ENCODE measurements around the gene IL24.
A peak's percentile ranks its signal among the peaks of the same experiment; 100 is the strongest.
"Not testable (repeated sequence)": the region's sequence is repeated elsewhere in the genome, so short reads cannot be mapped to it uniquely, and the experiment has no call there.

The IL24 gene, protein sequence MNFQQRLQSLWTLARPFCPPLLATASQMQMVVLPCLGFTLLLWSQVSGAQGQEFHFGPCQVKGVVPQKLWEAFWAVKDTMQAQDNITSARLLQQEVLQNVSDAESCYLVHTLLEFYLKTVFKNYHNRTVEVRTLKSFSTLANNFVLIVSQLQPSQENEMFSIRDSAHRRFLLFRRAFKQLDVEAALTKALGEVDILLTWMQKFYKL

DNA sequence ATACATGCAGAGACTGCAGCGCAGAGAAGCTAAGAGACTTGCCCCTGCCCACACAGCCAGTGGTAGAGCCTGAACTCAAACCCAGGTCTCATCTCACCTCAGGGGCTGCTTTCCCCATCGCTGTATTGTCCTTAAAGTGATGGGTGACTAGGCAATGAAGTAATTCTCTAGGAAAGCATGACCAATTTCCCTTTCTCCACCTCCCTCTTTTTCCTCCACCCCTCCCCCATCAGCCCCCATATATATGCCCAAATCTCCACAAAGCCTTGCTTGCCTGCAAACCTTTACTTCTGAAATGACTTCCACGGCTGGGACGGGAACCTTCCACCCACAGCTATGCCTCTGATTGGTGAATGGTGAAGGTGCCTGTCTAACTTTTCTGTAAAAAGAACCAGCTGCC lies at the start of gene IL24:
Gene IL24, plus strand, starts transcription at position 269 of the 400 bp plus-strand sequence. CDS start 390 bp downstream, outside the sequence.
- no peak for DNase-seq (ENCODE audit: low read depth)

- DNase-seq (ENCODE audit: low read depth), result no peak
Observed at GRCh38 chr1:206847946-206848345, 49.3 kb upstream of the IL24 start.

DNA sequence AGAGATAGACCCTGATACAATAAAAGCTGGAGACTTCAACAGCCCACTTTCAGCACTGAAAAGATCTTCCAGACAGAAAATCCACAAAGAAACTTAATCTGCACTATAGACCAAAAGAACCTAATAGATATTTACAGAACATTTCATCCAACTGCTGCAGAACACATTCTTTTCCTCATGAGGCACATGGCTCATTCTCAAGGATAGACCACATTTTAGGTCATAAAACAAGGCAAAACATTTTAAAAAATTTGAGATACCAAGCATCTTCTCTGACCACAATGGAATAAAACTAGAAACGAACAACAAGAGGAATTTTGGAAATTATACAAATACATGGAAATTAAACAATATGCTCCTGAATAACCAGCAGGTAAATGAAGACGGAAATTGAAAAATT lies 46.8 kb upstream of the IL24 start:
- peak; percentile 69 for DNase-seq (ENCODE audit: low read depth)

- peak; percentile 77 for DNase-seq (ENCODE audit: low read depth)
Observed at GRCh38 chr1:206851341-206852010, 45.8 kb upstream of the IL24 start.

- DNase-seq (ENCODE audit: low read depth), result not testable (repeated sequence)
Observed at GRCh38 chr1:206852662-206853061, 44.6 kb upstream of the IL24 start.

- not testable (repeated sequence) for DNase-seq (ENCODE audit: low read depth)
Observed at GRCh38 chr1:206853696-206854095, 43.5 kb upstream of the IL24 start.

GRCh38 chr1:206854401-206855129 lies 42.7 kb upstream of the IL24 start:
- DNase-seq (ENCODE audit: low read depth), result peak; percentile 33

DNA sequence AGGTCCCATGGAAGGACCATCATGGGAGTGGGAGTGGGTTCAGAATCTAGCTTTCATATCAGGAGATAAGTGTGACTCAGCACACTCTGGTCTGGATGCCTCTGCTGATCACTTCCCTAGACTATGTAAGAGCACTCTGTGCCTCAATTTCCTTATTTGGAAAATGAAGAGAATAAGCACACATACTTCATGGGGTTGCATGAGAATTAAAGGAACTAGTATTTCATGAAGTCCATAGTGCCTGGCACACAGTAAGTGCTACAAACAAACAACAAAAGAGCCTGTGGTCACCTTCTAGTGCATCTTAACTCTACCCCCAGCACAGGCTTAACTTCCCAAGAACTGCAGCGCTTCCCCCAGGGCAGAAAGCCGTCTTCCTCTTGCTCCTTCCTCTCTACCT lies 41.4 kb upstream of the IL24 start:
- DNase-seq (ENCODE audit: low read depth), result peak; percentile 22

GRCh38 chr1:206856674-206857464 lies 40.4 kb upstream of the IL24 start:
- DNase-seq (ENCODE audit: low read depth), result peak; percentile 19

- DNase-seq (ENCODE audit: low read depth), result no peak
Observed at GRCh38 chr1:206859082-206859521, 38.1 kb upstream of the IL24 start.

DNA sequence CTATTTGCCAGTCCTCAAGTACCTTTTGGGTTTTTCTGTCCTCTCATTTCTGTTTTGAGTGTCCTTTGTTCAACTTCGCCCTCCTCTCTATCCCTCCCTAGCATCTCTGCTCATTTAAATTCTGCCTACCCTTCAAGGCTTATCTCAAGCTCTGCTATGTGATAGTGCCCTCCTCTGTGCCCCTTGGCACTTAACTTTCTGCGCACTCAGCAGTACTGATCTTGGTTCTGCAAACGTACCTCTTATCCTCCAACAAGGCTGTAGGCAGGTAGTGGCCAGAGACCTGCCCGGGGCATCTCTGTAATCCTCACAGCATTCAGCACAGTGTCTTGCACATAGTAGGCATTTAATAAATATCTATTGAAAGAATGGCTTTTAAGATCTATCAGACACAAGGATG lies 37.1 kb upstream of the IL24 start:
- no peak for DNase-seq (ENCODE audit: low read depth)

- no peak for DNase-seq (ENCODE audit: low read depth)
Observed at GRCh38 chr1:206863266-206863665, 34.0 kb upstream of the IL24 start.

DNA sequence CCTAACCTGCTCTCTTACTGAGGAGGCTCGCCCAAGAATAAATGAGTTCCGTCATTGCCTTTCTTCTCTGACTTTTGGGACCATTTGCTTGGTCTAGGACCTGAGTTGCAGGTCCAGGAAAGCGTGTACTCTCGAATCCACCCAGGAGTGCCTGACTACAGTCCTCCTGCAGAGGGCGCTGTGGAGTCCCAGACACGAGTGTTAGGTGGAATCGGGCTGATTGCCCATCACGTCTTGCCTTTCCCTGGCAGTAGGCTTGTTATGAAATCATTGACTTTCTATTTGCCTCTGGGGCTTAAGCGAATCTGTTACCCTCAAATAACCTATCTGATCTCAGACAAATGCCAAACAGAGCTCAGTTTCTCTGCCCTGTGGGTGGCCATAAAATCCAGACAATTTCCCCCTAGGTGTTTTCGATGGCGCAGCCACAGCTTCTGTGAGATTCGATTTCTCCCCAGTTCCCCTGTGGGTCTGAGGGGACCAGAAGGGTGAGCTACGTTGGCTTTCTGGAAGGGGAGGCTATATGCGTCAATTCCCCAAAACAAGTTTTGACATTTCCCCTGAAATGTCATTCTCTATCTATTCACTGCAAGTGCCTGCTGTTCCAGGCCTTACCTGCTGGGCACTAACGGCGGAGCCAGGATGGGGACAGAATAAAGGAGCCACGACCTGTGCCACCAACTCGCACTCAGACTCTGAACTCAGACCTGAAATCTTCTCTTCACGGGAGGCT lies 32.1 kb upstream of the IL24 start, which contains the start of gene IL20:
Gene IL20, plus strand, starts transcription at position 685 of the 733 bp plus-strand sequence. CDS start 230 bp downstream, outside the sequence.
- DNase-seq (ENCODE audit: low read depth), result peak; percentile 84

DNA sequence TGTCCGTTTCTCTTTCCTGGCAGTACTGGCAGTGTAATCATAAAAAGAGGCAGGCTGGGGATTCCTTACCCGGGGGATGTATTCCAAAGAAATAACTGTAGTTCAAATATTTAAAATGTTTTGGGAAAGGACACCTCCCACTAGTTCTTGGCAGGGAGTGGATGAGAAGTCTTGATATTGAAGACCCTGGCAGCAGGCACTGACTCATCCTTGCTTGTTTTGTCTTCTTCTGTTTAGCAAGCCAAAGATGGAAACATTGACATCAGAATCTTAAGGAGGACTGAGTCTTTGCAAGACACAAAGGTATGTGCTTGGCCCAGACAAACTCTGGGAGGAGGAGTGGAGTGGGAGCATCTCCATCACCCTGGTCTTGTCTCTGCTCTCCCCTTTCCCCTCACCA lies 31.2 kb upstream of the IL24 start:
- DNase-seq (ENCODE audit: low read depth), result peak; percentile 82

GRCh38 chr1:206867239-206867638 lies 30.0 kb upstream of the IL24 start:
- no peak for DNase-seq (ENCODE audit: low read depth)

GRCh38 chr1:206867716-206868115 lies 29.5 kb upstream of the IL24 start:
- no peak for DNase-seq (ENCODE audit: low read depth)

DNA sequence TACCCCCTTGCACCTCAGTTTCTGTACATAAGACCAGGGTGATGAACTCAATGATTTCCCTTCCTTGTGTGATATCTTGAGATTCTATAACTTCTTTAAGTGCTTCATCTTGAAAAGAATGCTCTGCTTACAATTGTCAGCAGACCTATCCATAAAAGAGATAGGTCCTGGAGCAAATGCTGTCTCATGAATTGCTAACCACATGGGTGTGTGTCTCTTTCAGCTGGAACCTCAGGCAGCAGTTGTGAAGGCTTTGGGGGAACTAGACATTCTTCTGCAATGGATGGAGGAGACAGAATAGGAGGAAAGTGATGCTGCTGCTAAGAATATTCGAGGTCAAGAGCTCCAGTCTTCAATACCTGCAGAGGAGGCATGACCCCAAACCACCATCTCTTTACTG lies 29.0 kb upstream of the IL24 start:
- no peak for DNase-seq (ENCODE audit: low read depth)

DNA sequence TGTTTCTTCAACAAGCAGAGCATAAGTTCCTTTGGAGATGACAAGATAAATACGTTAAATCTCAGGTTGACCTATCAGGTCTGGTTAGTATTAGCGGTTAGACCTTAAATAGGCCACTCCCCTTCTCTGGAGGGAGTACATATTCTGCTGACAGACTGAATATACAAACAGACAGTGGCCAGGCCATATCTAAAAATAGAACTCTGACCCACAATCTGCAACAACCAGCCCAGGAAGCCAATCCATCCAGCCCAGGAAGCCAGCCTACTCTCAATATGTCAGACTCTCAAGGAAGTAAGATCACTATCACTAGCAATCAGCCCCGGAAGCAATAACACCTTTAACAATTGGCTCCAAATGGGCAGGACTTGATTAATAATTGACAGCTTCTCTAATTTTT lies 25.1 kb upstream of the IL24 start:
- peak; percentile 35 for DNase-seq (ENCODE audit: low read depth)

GRCh38 chr1:206873603-206874188 lies 23.5 kb upstream of the IL24 start:
- DNase-seq (ENCODE audit: low read depth), result no peak

DNA sequence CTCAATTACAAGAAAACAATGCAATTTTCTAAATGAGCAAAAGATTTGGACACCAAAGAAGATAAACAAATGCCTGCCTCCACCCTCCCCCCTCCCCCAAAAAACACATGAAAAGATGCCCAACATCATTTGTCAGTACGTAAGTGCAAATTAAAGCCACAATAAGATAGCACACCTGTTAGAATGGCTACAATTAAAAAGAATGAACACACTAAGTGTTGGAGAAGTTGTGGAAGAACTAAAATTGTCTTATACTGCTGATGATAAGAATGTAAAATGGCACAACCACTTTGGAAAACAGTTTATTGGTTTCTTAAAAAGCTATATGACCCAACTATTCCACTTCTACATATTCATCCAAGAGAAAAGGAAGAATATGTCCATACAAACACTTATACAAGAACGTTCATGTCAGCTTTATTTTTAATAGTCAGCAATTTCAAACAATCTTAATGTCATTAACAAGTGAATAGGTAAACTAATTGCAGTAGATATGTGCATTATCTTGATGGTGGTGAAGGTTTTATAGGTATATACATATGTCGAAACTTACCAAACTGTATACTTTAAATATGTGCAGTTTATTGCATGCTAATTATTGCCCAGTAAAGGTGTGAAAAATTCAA lies 21.4 kb upstream of the IL24 start:
- no peak for DNase-seq (ENCODE audit: low read depth)

DNA sequence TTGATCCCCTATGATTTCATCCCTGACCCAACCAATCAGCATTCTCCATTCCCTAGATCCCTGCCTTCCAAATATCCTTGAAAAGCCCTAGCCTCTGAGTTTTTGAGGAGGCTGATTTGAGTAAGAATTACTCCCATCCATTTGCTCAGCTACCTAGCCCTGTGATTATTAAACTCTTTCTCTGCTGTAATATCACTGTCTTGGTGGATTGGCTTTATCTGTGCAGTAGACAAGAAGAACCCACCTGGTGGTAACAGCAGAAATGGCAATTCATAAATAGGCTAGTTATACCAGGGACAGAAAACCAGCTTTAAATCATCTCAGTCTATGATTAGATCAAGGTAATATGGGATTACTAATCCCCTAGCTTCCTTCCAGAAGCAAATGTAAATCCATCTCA lies 18.8 kb upstream of the IL24 start:
- no peak for DNase-seq (ENCODE audit: low read depth)

Data from EH (cell line).